ENCODE results near the gene ZNF75A. TPM values are rescaled to one million over a fixed set of nuclear protein-coding genes. Genes with fewer than 3 reads are reported as not detected.

The ZNF75A gene
- 16.9 and 21.6 TPM in 2 replicates for total RNA-seq

DNA sequence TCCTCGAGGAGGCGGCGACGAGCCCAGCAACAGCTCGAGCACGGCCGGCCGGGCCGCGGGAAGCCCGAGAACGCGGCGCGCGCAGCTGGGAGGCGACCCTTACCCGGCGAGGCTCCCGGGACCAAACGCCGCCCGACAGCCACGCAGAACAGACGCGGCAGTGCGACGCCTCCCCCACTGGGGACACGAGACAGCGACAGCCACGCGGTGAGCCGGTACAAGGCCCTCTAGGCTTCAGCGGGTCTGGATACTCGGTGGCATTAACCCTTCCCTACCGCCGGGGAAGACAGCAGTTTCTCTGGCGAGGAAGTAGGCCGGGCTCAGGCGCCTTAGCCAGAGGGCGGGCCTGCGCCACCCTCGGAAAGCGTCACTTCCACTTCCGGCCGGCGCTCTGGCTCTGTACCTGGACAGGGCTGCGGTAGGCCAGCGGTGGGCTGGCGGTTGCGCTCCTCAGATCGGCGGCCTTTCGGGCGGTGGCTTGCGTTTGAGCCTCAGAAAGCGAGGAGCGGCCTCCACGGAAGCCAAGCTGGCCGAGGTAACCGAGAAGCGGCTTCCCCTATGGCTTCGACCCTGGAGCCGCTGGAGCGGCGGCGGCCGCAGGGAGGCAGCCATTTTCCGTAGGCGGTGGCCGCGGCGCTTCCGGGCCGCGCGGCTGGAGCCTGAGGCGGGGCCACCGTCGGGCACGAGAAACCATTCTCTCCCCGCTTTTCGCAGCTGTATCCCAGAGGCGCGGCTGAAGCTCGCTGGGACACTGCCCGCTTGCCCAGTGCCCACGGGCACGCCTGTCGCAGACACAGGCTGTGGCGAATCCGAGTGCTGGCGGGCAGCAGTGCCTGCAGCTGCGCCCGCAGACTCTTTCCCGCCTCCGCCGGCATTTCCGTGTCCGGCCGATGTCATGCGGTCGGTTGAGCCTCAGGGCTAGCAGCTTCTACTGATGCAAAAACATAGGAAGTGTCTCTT, at the start of gene ZNF75A, which contains the start of gene TIGD7:
TSS of gene ZNF75A (plus strand) at position 389 of the 960 bp plus-strand sequence. CDS start 2,932 bp downstream, outside the sequence.
TSS of gene TIGD7 (minus strand) at position 322 of the 960 bp plus-strand sequence. CDS start 4,816 bp downstream, outside the sequence.

DNA sequence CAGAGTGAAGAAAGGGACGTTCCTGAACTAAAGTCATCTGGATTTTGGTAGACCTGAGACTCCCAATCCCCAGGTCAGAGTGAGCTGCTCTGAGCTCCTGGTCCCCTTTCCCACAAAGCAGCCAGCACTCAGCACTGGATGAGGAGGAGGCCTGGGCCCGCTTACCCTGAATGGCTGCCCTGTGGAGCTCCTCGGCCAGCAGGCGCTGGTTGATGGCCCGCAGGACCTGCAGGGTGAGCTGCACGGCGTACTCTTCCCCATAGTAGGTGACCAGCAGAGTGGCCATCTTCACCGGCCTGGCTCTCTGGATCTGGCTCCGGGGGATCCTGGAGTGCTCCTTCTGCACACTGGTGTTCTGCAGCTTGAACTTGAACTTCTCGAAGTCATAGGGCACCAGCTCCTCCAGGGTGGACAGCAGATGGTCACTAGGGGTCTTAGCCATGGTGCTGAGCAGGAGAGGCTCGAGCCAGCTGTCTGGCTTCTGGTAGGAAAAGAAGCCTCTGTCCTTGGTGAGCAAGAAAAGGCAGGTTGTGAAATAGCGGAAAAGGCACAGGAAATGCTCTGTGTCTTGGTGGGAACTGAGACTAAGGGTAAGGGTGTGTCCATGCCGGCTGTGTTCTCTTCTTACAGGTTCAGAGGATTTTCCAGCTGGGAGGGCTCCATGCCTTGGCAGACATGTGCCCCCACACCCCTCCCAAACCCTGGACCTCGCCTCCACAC, 49.0 kb upstream of the ZNF75A start, which contains the start of gene MEFV:
TSS of gene MEFV (minus strand) at position 488 of the 720 bp plus-strand sequence. CDS start at position 442, 46 bp downstream.

DNA sequence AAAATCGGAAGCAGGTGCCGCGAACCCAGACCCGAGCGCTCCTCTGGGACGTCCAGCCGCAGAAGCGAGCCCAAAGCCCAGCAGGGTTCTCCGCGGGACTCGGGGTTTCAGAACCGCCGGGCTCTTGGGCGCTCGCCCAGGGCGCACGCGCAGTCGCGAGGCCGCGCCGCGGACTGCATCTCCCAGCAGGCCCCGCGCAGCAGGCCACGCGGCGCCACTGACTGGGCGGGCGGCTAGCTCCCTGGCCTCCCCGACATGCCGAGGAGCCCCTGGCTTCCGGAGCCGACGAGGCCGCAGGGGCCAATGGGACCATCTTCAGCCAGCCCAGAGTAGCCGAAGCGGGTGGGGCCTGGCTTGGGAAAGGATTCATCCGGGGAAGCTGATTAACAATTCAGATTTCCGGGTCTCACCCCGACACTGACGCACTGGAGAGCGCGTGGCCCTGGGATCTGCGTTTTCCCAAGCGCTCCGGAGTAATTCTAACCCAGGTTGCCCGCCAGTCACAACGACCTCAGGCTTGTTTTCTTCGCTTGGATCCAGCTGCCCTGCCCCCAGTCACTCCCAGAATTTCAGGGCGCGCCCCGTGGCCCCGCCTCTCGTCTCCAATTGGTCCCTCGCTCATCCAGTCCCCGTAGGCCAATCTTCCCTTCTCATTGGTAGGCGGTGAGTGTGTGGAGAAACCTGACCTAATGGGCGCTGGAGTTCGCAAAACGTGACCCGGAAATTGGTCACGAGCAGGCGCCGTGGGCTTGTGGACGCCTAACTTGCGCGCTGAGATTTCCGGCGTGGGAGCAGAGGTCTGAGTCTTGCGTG, 22.4 kb upstream of the ZNF75A start, which contains the start of gene ZNF263:
TSS of gene ZNF263 (plus strand) at position 762 of the 813 bp plus-strand sequence. CDS start 328 bp downstream, outside the sequence.

DNA sequence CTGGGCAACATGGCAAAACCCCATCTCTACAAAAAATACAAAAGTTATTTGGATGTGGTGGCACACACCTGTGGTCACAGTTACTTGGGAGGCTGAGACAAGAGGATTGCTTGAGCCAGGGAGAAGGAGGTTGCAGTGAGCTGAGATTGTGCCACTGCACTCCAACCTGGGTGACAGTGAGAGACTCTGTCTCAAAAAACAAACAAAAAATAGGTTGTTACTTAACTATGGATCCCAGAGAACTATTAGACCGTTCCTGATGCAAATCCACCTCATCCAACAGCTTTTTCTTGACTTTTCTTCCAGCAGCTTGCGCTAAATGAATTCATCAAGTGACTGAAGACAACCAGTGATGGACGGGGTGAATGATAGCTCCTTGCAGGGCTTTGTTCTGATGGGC, 50.3 kb downstream of the ZNF75A start, which contains the start of gene OR2C1:
TSS of gene OR2C1 (plus strand) at position 301 of the 400 bp plus-strand sequence. CDS start at position 353, 52 bp downstream.

Other genes with a start within 250 kb of the ZNF75A start
- gene IL32, start 239.9 kb upstream of the ZNF75A start, total RNA-seq = 55.7 and 123 TPM in 2 replicates
- gene ZSCAN10, start 206.2 kb upstream of the ZNF75A start, total RNA-seq = 0.19 TPM in 1 of 2 replicates, not detected in the other
- gene ZNF205, start 192.9 kb upstream of the ZNF75A start, total RNA-seq = 22.9 and 23.2 TPM in 2 replicates
- 3.4 and 5.6 TPM in 2 replicates for gene ZNF213, start 170.5 kb upstream of the ZNF75A start, total RNA-seq
- gene OR1F1, start 117.3 kb upstream of the ZNF75A start, total RNA-seq = 0.18 TPM in 1 of 2 replicates, not detected in the other
- 8.4 and 9.6 TPM in 2 replicates for gene ZNF200, start 70.3 kb upstream of the ZNF75A start, total RNA-seq
- gene MEFV, start 48.9 kb upstream of the ZNF75A start, total RNA-seq = under 0.01 TPM in 1 of 2 replicates, not detected in the other
- 36.5 and 42.2 TPM in 2 replicates for gene ZNF263, start 22.0 kb upstream of the ZNF75A start, total RNA-seq
- 2.6 and 5.0 TPM in 2 replicates for gene TIGD7, start 67 bp upstream of the ZNF75A start, total RNA-seq
- not detected in 2 replicates for gene OR2C1, start 50.4 kb downstream of the ZNF75A start, total RNA-seq
- 8.3 and 10.0 TPM in 2 replicates for gene ZSCAN32, start 95.5 kb downstream of the ZNF75A start, total RNA-seq
- gene ZNF174, start 95.7 kb downstream of the ZNF75A start, total RNA-seq = 4.9 and 5.8 TPM in 2 replicates
- gene ZNF597, start 138.0 kb downstream of the ZNF75A start, total RNA-seq = 2.0 and 2.5 TPM in 2 replicates
- 9.2 and 13.6 TPM in 2 replicates for gene NAA60, start 138.2 kb downstream of the ZNF75A start, total RNA-seq
- gene C16orf90, start 190.0 kb downstream of the ZNF75A start, total RNA-seq = not detected in 2 replicates
- 16.7 and 21.9 TPM in 2 replicates for gene CLUAP1, start 195.5 kb downstream of the ZNF75A start, total RNA-seq